ENCODE measurements around the gene REC8. TPM values are rescaled to one million over a fixed set of nuclear protein-coding genes. Genes with fewer than 3 reads are reported as not detected.

The REC8 gene
- total RNA-seq, 1 donor from 2014 or later, result 27.8 TPM

- intact Hi-C loops (cut with micrococcal nuclease), result no loop called here
- H3K27ac Mint-ChIP-seq, result no peak overlapping the region
- H3K27me3 Mint-ChIP-seq (ENCODE audit: insufficient read depth), result no peaks in the 10 kb centered on the region
- peaks cover 25% of the 10 kb centered on the region for H3K4me1 Mint-ChIP-seq (ENCODE audit: low read depth)
- H3K4me3 Mint-ChIP-seq, result no peak overlapping the region
- H3K9me3 Mint-ChIP-seq, result no peaks in the 10 kb centered on the region
- peaks cover 48% of the 10 kb centered on the region for H3K36me3 Mint-ChIP-seq (ENCODE audit: low read depth)
- no peak for DNase-seq (ENCODE audit: low spot score)
Observed at GRCh38 chr14:24185741-24186140, 13.9 kb downstream of the REC8 start.

- Mint-ChIP-seq H3K27ac (peak overlapping the region; percentile 47), H3K4me1 (ENCODE audit: low read depth) (peaks cover 30% of the 10 kb centered on the region), H3K36me3 (ENCODE audit: low read depth) (peaks cover 51% of the 10 kb centered on the region), H3K9me3 (no peaks in the 10 kb centered on the region), H3K27me3 (ENCODE audit: insufficient read depth) (no peaks in the 10 kb centered on the region), H3K4me3 (peak overlapping the region; percentile 91)
- no peak for DNase-seq (ENCODE audit: low spot score)
- intact Hi-C loops (cut with micrococcal nuclease), result no loop called here
Observed at GRCh38 chr14:24186831-24187538, 15.1 kb downstream of the REC8 start.

- Mint-ChIP-seq H3K4me3 (peak overlapping the region; percentile 91), H3K4me1 (ENCODE audit: low read depth) (peaks cover 36% of the 10 kb centered on the region), H3K27ac (peak overlapping the region; percentile 23), H3K9me3 (no peaks in the 10 kb centered on the region), H3K27me3 (ENCODE audit: insufficient read depth) (no peaks in the 10 kb centered on the region), H3K36me3 (ENCODE audit: low read depth) (peaks cover 51% of the 10 kb centered on the region)
- no peak for DNase-seq (ENCODE audit: low spot score)
- intact Hi-C loops (cut with micrococcal nuclease), result no loop called here
Observed at GRCh38 chr14:24187539-24187915, 15.6 kb downstream of the REC8 start.

GRCh38 chr14:24188251-24189058 is 16.6 kb downstream of the REC8 start, which contains the start of gene IPO4:
IPO4 (minus strand) TSS chr14:24188816; CDS start chr14:24188787, 29 bp downstream.
- peaks cover 42% of the 10 kb centered on the region for H3K4me1 Mint-ChIP-seq (ENCODE audit: low read depth)
- peaks cover 49% of the 10 kb centered on the region for H3K36me3 Mint-ChIP-seq (ENCODE audit: low read depth)
- no peaks in the 10 kb centered on the region for H3K9me3 Mint-ChIP-seq
- H3K27me3 Mint-ChIP-seq (ENCODE audit: insufficient read depth), result no peaks in the 10 kb centered on the region
- H3K27ac Mint-ChIP-seq, result peak within 1 kb of the TSS; percentile 86
- intact Hi-C loops (cut with micrococcal nuclease), result loop anchor here (1.0 to 2.0 kb wide), 9 partner anchors 8 to 254 kb away; partner anchors contain the start of genes CHMP4A, GMPR2, IRF9 and NEDD8
- peak; percentile 93 for DNase-seq (ENCODE audit: low spot score)
- peak within 1 kb of the TSS; percentile 91 for H3K4me3 Mint-ChIP-seq

- no peak for DNase-seq (ENCODE audit: low spot score)
- Mint-ChIP-seq H3K36me3 (ENCODE audit: low read depth) (peaks cover 48% of the 10 kb centered on the region), H3K27me3 (ENCODE audit: insufficient read depth) (no peaks in the 10 kb centered on the region), H3K4me1 (ENCODE audit: low read depth) (peaks cover 45% of the 10 kb centered on the region), H3K4me3 (peak overlapping the region; percentile 91), H3K27ac (peak overlapping the region; percentile 86), H3K9me3 (no peaks in the 10 kb centered on the region)
- intact Hi-C loops (cut with micrococcal nuclease), result loop anchor here (2.0 kb wide), 2 partner anchors 54 to 254 kb away; partner anchors contain the start of genes SDR39U1 and TINF2
Observed at GRCh38 chr14:24189059-24189375, 17.1 kb downstream of the REC8 start.

- no peak overlapping the region for H3K4me3 Mint-ChIP-seq
- peak overlapping the region; percentile 86 for H3K27ac Mint-ChIP-seq
- no peaks in the 10 kb centered on the region for H3K9me3 Mint-ChIP-seq
- peaks cover 48% of the 10 kb centered on the region for H3K36me3 Mint-ChIP-seq (ENCODE audit: low read depth)
- intact Hi-C loops (cut with micrococcal nuclease), result loop anchor here (2.0 kb wide), 2 partner anchors 53 to 253 kb away; partner anchors contain the start of genes SDR39U1 and TINF2
- H3K27me3 Mint-ChIP-seq (ENCODE audit: insufficient read depth), result no peaks in the 10 kb centered on the region
- peaks cover 50% of the 10 kb centered on the region for H3K4me1 Mint-ChIP-seq (ENCODE audit: low read depth)
- DNase-seq (ENCODE audit: low spot score), result no peak
Observed at GRCh38 chr14:24189460-24189859, 17.6 kb downstream of the REC8 start.

- no peaks in the 10 kb centered on the region for H3K9me3 Mint-ChIP-seq
- H3K27me3 Mint-ChIP-seq (ENCODE audit: insufficient read depth), result no peaks in the 10 kb centered on the region
- H3K4me3 Mint-ChIP-seq, result no peak overlapping the region
- intact Hi-C loops (cut with micrococcal nuclease), result no loop called here
- no peak overlapping the region for H3K27ac Mint-ChIP-seq
- H3K36me3 Mint-ChIP-seq (ENCODE audit: low read depth), result peaks cover 47% of the 10 kb centered on the region
- H3K4me1 Mint-ChIP-seq (ENCODE audit: low read depth), result peaks cover 56% of the 10 kb centered on the region
- DNase-seq (ENCODE audit: low spot score), result no peak
Observed at GRCh38 chr14:24190416-24190815, 18.5 kb downstream of the REC8 start.

GRCh38 chr14:24192933-24193332 is 21.1 kb downstream of the REC8 start:
- DNase-seq (ENCODE audit: low spot score), result no peak
- intact Hi-C loops (cut with micrococcal nuclease), result no loop called here
- Mint-ChIP-seq H3K27me3 (ENCODE audit: insufficient read depth) (no peaks in the 10 kb centered on the region), H3K4me3 (no peak overlapping the region), H3K4me1 (ENCODE audit: low read depth) (peaks cover 62% of the 10 kb centered on the region), H3K36me3 (ENCODE audit: low read depth) (peaks cover 32% of the 10 kb centered on the region), H3K9me3 (no peaks in the 10 kb centered on the region), H3K27ac (peak overlapping the region; percentile 1)

- H3K9me3 Mint-ChIP-seq, result no peaks in the 10 kb centered on the region
- H3K36me3 Mint-ChIP-seq (ENCODE audit: low read depth), result peaks cover 42% of the 10 kb centered on the region
- no peaks in the 10 kb centered on the region for H3K27me3 Mint-ChIP-seq (ENCODE audit: insufficient read depth)
- DNase-seq (ENCODE audit: low spot score), result no peak
- H3K4me3 Mint-ChIP-seq, result peak overlapping the region; percentile 97
- intact Hi-C loops (cut with micrococcal nuclease), result no loop called here
- H3K4me1 Mint-ChIP-seq (ENCODE audit: low read depth), result peaks cover 67% of the 10 kb centered on the region
- peak overlapping the region; percentile 96 for H3K27ac Mint-ChIP-seq
Observed at GRCh38 chr14:24194186-24194872, 22.4 kb downstream of the REC8 start.

GRCh38 chr14:24194873-24195185 is 22.9 kb downstream of the REC8 start:
- intact Hi-C loops (cut with micrococcal nuclease), result loop anchor here (1.0 kb wide), 3 partner anchors 18 to 48 kb away; partner anchors contain the start of genes CHMP4A, GMPR2, NEDD8 and RNF31
- H3K4me1 Mint-ChIP-seq (ENCODE audit: low read depth), result peaks cover 67% of the 10 kb centered on the region

GRCh38 chr14:24195186-24196070 is 23.5 kb downstream of the REC8 start, which contains the start of gene TM9SF1:
TM9SF1 (minus strand) TSS chr14:24195441; CDS start chr14:24195019, 422 bp downstream.
- peaks cover 61% of the 10 kb centered on the region for H3K4me1 Mint-ChIP-seq (ENCODE audit: low read depth)
- H3K36me3 Mint-ChIP-seq (ENCODE audit: low read depth), result peaks cover 37% of the 10 kb centered on the region
- H3K4me3 Mint-ChIP-seq, result peak within 1 kb of the TSS; percentile 97
- H3K27ac Mint-ChIP-seq, result peak within 1 kb of the TSS; percentile 96
- DNase-seq (ENCODE audit: low spot score), result peak; percentile 85
- H3K9me3 Mint-ChIP-seq, result no peaks in the 10 kb centered on the region
- H3K27me3 Mint-ChIP-seq (ENCODE audit: insufficient read depth), result no peaks in the 10 kb centered on the region
- intact Hi-C loops (cut with micrococcal nuclease), result loop anchor here (1.0 kb wide), 4 partner anchors 7 to 48 kb away; partner anchors contain the start of genes CHMP4A, GMPR2, IPO4 and NEDD8

More at GRCh38 chr14:24194873-24195185, 22.9 kb downstream of the REC8 start:
- DNase-seq (ENCODE audit: low spot score), result no peak
- Mint-ChIP-seq H3K4me3 (peak overlapping the region; percentile 97), H3K27ac (peak overlapping the region; percentile 96), H3K36me3 (ENCODE audit: low read depth) (peaks cover 43% of the 10 kb centered on the region), H3K27me3 (ENCODE audit: insufficient read depth) (no peaks in the 10 kb centered on the region), H3K9me3 (no peaks in the 10 kb centered on the region)

All from activated T-helper 1 cell treated with anti-CD3 and anti-CD28 coated beads, Interleukin-12 subunit alpha, Interleukin-12 subunit beta, Interleukin-2, Interleukin-4 antibody, amounts not matched to agents 30 ng/mL and 10 ng/mL and 1 ng/mL, durations not matched to agents 14 hours and 24 hours and 36 hours (primary cell).